Superior temporal gyrus (tissue), 1 donor: ENCODE measurements around the gene NOS1AP.
A peak's percentile ranks its signal among the peaks of the same experiment; 100 is the strongest.
"Not testable (repeated sequence)": the region's sequence is repeated elsewhere in the genome, so short reads cannot be mapped to it uniquely, and the experiment has no call there.

ENCODE experiments used
- DNase-seq: peaks from one replicate; pipeline ENCODE4 v3.0.0-alpha.2; 2016; ENCODE audit errors: extremely low spot score

Gene NOS1AP

GRCh38 chr1:162069334-162070093 lies at the start of gene NOS1AP:
TSS of gene NOS1AP (plus strand) at chr1:162069691. CDS start at chr1:162070178, 487 bp downstream.
- DNase-seq = peak; percentile 83

GRCh38 chr1:162020150-162020549 lies 49.3 kb upstream of the NOS1AP start:
- DNase-seq = no peak

GRCh38 chr1:162021124-162021523 lies 48.4 kb upstream of the NOS1AP start:
- DNase-seq = no peak

- DNase-seq = no peak
These were observed 46.9 kb upstream of the NOS1AP start for GRCh38 chr1:162022626-162023025.

- DNase-seq = no peak
These were observed 46.3 kb upstream of the NOS1AP start for GRCh38 chr1:162023181-162023546.

GRCh38 chr1:162023547-162024501 lies 45.7 kb upstream of the NOS1AP start, which contains the start of gene OLFML2B:
TSS of gene OLFML2B (minus strand) at chr1:162023869. CDS start at chr1:162023430, 439 bp downstream.
- peak; percentile 52 for DNase-seq

GRCh38 chr1:162025541-162025940 lies 44.0 kb upstream of the NOS1AP start:
- DNase-seq = no peak

- DNase-seq = no peak
These were observed 42.6 kb upstream of the NOS1AP start for GRCh38 chr1:162026881-162027280.

GRCh38 chr1:162028726-162029125 lies 40.8 kb upstream of the NOS1AP start:
- DNase-seq = no peak

GRCh38 chr1:162029157-162029556 lies 40.3 kb upstream of the NOS1AP start:
- DNase-seq = no peak

GRCh38 chr1:162030759-162031280 lies 38.7 kb upstream of the NOS1AP start:
- no peak for DNase-seq

- DNase-seq = peak; percentile 57
These were observed 36.1 kb upstream of the NOS1AP start for GRCh38 chr1:162033428-162033827.

GRCh38 chr1:162035241-162035640 lies 34.2 kb upstream of the NOS1AP start:
- DNase-seq = no peak

GRCh38 chr1:162036163-162036562 lies 33.3 kb upstream of the NOS1AP start:
- no peak for DNase-seq

- no peak for DNase-seq
These were observed 30.9 kb upstream of the NOS1AP start for GRCh38 chr1:162038624-162039023.

- no peak for DNase-seq
These were observed 29.5 kb upstream of the NOS1AP start for GRCh38 chr1:162040001-162040400.

- no peak for DNase-seq
These were observed 28.8 kb upstream of the NOS1AP start for GRCh38 chr1:162040657-162041056.

- DNase-seq = no peak
These were observed 27.1 kb upstream of the NOS1AP start for GRCh38 chr1:162042361-162042760.

- no peak for DNase-seq
These were observed 22.6 kb upstream of the NOS1AP start for GRCh38 chr1:162046921-162047320.

- DNase-seq = not testable (repeated sequence)
These were observed 15.5 kb upstream of the NOS1AP start for GRCh38 chr1:162053949-162054348.

GRCh38 chr1:162055062-162055461 lies 14.4 kb upstream of the NOS1AP start:
- DNase-seq = no peak

- peak; percentile 89 for DNase-seq
These were observed 13.4 kb upstream of the NOS1AP start for GRCh38 chr1:162056043-162056442.
